ENCODE results near the gene TMEM128. TPM values are rescaled to one million over a fixed set of nuclear protein-coding genes. Genes with fewer than 3 reads are reported as not detected.

The TMEM128 gene
- total RNA-seq, 2 experiments from 2014 or later = 13.9 to 20.6 TPM

- BruUV-seq (replicated peaks) = no TSS peak
- no peak for TF ChIP-seq CTCF (conservative IDR thresholded peaks at IDR 0.05; ENCODE audit: low read length)
- no peak for TF ChIP-seq EZH2phosphoT487 (IDR thresholded peaks at IDR 0.05; ENCODE audit: borderline replicate concordance, low read depth, low read length)
- DNase-seq (ENCODE audit: low spot score) = no peak
- H3K9me3 ChIP-seq (ENCODE audit: low read length) = no peaks in the 10 kb centered on the region
- no peak overlapping the region for H3K27ac ChIP-seq (ENCODE audit: low read depth, low read length, poor library complexity, severe bottlenecking)
- H4K20me1 ChIP-seq (ENCODE audit: insufficient read depth, low read length) = no peaks in the 10 kb centered on the region
- H3K4me2 ChIP-seq (ENCODE audit: low read length) = no peak overlapping the region
- POLR2A ChIA-PET = interaction anchor here (1.1 kb wide), 1 partner anchor 22 kb away, joined by 3 read pairs; no protein-coding TSS in a partner anchor
- no peaks in the 10 kb centered on the region for H3K4me1 ChIP-seq (ENCODE audit: insufficient read depth, low read length, poor library complexity, severe bottlenecking)
- no peaks in the 10 kb centered on the region for H3K79me2 ChIP-seq (ENCODE audit: insufficient read depth, low read depth, low read length)
- intact Hi-C loops (cut with micrococcal nuclease; ENCODE audit: unreplicated experiment) = no loop called here
- CTCF ChIA-PET (ENCODE audit: unreplicated experiment) = interaction anchor here (0.5 kb wide), 1 partner anchor 9 kb away, joined by 3 read pairs; no protein-coding TSS in a partner anchor
- no peak overlapping the region for H2AFZ ChIP-seq (ENCODE audit: low read length)
- H3K4me3 ChIP-seq (ENCODE audit: low read depth, low read length, poor library complexity, severe bottlenecking) = no peak overlapping the region
- peaks cover 90% of the 10 kb centered on the region for H3K36me3 ChIP-seq (ENCODE audit: insufficient read depth, low read length)
- no peaks in the 10 kb centered on the region for H3K9me2 ChIP-seq (ENCODE audit: insufficient read depth, low read length)
These were observed 26.2 kb upstream of the TMEM128 start for GRCh38 chr4:4274226-4274625.

DNA sequence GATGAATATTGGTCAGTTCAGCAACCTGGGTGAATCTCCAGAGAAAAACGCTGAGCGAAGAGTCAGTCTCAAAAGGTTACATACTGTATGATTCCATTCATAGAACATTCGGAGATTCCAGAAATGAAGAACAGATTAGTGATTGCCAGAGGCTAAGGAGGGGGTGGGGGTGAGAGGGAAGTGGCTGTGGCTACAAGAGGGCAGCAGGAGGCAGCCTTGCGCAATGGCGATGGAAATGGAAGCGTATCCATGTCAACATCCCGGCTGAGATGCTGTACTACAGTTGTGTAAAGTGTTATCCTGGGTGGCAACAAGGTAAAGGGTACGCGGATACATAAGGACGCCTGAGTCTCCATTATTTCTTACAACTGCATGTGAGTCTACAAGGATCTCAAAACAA, 23.9 kb upstream of the TMEM128 start:
- POLR2A ChIA-PET = interaction anchor here (0.5 kb wide), 1 partner anchor 20 kb away, joined by 3 read pairs; no protein-coding TSS in a partner anchor
- no peak overlapping the region for H3K4me2 ChIP-seq (ENCODE audit: low read length)

More for the DNA sequence above, 23.9 kb upstream of the TMEM128 start:
- Histone ChIP-seq H3K4me3 (ENCODE audit: low read depth, low read length, poor library complexity, severe bottlenecking) (no peak overlapping the region), H3K9me3 (ENCODE audit: low read length) (no peaks in the 10 kb centered on the region), H3K27ac (ENCODE audit: low read depth, low read length, poor library complexity, severe bottlenecking) (no peak overlapping the region), H3K36me3 (ENCODE audit: insufficient read depth, low read length) (peaks cover 92% of the 10 kb centered on the region), H3K79me2 (ENCODE audit: insufficient read depth, low read depth, low read length) (no peaks in the 10 kb centered on the region), H3K4me1 (ENCODE audit: insufficient read depth, low read length, poor library complexity, severe bottlenecking) (no peaks in the 10 kb centered on the region), H2AFZ (ENCODE audit: low read length) (no peak overlapping the region), H4K20me1 (ENCODE audit: insufficient read depth, low read length) (no peaks in the 10 kb centered on the region), H3K9me2 (ENCODE audit: insufficient read depth, low read length) (no peaks in the 10 kb centered on the region)
- CTCF ChIA-PET (ENCODE audit: unreplicated experiment) = no interaction called here
- TF ChIP-seq CTCF (conservative IDR thresholded peaks at IDR 0.05; ENCODE audit: low read length) = peak; percentile 44
- no peak for TF ChIP-seq EZH2phosphoT487 (IDR thresholded peaks at IDR 0.05; ENCODE audit: borderline replicate concordance, low read depth, low read length)
- intact Hi-C loops (cut with micrococcal nuclease; ENCODE audit: unreplicated experiment) = no loop called here
- no peak for DNase-seq (ENCODE audit: low spot score)
- BruUV-seq (replicated peaks) = no TSS peak

Measured in OCI-LY7 (cell line).